Stimulated activated naive CD4-positive, alpha-beta T cell (primary cell): ENCODE data around the gene TEX12.
"Not testable (repeated sequence)": the region's sequence is repeated elsewhere in the genome, so short reads cannot be mapped to it uniquely, and the experiment has no call there.

ENCODE experiments used
- DNase-seq, 6 experiments: peaks; one replicate each; lab custom pipeline; 2025; lab: John Stamatoyannopoulos, UW

The TEX12 gene, protein sequence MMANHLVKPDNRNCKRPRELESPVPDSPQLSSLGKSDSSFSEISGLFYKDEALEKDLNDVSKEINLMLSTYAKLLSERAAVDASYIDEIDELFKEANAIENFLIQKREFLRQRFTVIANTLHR

DNA sequence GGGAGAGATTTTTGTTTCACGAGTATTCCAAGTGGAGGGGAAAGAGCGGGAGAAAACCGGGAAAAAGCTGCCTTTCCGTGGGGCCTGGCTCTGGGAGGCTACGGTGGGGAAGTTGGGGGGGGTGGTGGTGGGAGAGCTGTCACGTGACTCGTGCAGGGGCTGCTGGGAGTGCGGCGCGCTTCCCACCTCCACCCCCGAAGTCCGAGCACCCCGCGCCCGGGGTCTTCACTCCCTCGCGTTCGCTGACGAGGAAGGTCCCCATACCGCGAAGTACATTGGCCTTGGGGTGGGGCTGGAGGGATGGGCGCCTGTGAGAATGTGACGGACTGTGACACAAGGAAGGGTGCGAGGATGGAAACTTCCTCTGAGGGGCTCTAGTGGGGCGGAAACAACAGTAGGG lies at the start of gene TEX12:
Gene TEX12, plus strand, starts transcription at position 228 of the 400 bp plus-strand sequence. CDS start 1,897 bp downstream, outside the sequence.
- no peak for DNase-seq

GRCh38 chr11:112118176-112118575 lies 49.0 kb upstream of the TEX12 start:
- no peak for DNase-seq

DNA sequence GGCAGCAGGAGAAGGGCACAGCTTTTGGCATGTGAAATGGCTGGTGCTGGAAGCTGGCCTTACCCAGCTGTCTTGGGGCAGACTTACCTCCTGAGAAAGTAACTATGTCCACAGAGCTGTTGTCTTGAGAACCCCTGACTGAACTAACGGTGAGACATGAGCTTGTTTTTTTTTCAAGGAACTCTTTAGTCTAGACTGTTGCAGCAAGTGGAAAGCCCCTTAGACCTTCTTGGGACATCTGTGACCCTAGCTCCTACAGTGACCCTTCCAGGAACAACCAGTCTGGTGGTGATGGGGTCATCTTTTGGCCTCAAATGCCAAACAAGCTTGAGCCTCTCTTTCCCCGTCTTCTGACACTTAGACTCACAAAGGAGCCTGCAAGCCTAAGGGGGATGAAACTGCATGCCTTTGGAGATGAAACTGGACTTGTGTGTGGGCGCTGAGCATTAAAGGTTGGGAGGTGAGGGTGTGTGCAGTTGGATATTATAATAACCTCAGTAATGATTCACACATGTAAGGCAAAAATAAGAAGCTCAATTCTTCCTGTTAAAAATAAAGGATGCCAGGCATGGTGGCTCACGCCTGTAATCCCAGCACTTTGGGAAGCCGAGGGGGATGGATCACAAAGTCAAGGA lies 45.1 kb upstream of the TEX12 start:
- no peak for DNase-seq

GRCh38 chr11:112123129-112123528 lies 44.0 kb upstream of the TEX12 start:
- no peak for DNase-seq

DNA sequence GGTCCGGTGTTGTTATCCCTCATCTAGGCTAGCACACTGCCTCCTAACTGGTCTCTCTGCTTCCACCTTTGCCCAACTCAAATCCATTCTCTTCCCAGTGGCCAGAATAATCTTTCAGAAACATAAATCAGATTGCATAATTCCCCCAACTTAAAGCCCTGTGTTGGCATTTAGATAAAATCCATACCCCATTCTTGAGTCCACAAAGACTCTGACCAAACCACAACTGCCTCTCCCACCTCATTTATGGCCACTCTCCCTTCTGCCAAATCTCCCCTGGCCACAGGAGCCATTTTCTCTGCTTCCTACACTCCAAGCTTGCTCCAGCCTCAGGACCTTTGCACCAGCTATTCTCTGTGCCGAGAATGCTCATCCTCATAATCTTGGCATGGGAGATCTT lies 40.1 kb upstream of the TEX12 start:
- no peak for DNase-seq

GRCh38 chr11:112128483-112129121 lies 38.6 kb upstream of the TEX12 start:
- no peak for DNase-seq

DNA sequence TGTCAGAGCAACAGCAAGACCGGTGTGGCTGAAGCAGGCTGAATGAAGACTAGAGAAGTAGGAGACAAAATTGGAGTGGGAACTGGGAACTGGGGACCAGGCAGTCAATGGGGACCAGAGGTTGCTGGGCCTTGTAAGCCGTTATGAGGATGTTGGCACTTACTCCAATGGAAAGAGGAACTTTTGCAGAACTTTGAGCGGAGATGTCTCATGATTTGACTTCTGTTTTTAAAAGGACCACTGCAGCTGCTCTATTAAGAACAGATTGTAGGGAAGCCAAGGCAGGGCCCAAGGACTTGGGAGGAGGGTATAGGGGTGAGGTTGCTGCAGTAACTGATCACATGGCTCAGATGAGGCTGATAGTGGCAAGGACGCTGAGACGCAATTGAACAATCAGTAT lies 37.5 kb upstream of the TEX12 start:
- no peak for DNase-seq

DNA sequence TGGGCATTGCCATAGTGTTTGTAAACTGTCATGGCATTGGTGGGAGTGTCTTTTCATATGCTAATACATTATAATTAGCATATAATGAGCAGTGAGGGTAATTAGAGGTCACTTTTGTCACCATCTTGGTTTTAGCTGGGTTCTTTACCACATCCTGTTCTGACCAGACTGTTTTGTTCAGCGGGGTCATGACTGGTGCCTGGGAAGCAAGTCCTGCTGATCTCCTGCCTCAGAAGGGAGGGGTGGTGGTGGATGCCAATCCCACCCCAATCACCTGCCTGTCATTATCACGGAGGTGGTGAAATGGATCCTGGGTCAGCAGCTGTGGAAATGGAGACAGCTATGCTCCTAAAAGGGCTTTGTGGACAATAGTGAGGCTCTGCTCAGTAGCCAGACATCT lies 34.4 kb upstream of the TEX12 start:
- no peak for DNase-seq

- DNase-seq, result no peak
Observed at GRCh38 chr11:112134473-112134872, 32.7 kb upstream of the TEX12 start.

DNA sequence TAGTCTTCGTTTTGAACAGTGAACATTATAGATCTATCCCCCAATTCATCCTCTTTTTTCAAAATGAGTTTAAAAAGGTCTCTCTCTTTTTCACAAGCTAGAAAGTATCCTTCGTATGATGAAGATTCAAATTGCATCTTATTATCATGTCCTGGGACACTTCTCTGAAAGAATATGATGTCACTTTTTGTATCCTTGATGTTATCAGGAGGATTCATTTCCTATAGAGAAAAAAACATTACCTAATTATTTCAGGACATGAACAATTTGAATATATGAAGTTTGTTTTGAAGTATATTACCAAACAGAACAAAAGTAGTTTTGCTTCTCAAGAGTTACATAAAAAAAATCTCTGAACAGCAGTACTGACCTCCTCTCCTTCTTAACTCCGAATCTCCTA lies 23.6 kb upstream of the TEX12 start:
- no peak for DNase-seq

DNA sequence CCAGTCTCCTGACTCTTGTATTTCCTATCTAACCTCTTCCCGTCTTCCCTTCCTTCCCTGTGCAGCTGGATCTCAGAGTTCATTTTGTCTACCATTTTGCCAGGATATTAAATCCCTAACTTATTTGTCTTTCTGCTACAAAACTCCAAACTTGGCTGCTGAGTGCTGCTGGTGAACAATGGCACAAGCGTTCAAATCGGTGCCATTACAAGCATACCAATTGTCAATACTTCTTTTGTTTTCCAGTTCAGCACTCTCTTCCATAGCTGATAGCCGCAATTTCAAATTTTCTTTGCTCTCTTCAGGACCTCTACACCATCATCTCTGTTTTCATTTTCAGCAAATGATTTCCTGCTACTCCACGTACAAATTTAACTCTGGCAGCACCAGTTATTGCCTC lies 16.7 kb upstream of the TEX12 start:
- DNase-seq, result no peak

- no peak for DNase-seq
Observed at GRCh38 chr11:112156153-112156955, 10.8 kb upstream of the TEX12 start.

DNA sequence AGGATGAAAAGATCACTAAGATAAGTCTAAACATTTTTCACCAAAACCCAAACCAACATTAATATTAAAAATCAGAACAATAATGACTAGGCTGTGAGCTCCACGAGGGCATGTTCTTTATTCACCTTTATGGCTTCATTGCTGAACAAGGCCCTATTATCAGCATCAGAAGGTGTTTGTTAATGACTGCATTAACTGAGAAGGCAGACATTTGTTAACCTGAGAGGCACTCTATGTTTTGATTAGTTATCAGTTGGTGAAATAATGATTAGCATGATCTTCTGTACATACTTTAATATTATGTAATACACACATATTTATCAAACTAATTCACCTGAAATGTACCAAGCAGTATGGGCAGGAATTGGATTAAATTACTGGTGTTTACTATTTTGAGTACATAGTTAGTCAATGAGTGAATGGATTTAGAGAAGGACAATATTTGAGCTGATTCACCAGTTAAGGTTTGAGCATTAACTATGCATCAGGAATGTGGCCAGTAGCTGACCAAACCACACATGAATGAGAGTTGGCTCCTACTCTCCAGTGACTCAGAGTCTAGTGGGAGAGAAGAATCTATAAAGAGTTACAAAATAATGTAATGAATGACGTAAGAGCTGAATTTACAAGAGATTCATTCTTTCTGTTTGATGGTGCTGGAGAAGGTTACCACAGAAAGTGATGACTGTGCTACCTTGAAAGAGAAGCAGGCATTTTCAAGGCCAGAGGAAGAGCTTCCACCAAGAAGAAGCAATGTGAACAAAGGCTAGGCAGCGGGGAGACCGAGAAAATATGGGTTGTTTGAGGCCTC lies 10.0 kb upstream of the TEX12 start:
- no peak for DNase-seq

DNA sequence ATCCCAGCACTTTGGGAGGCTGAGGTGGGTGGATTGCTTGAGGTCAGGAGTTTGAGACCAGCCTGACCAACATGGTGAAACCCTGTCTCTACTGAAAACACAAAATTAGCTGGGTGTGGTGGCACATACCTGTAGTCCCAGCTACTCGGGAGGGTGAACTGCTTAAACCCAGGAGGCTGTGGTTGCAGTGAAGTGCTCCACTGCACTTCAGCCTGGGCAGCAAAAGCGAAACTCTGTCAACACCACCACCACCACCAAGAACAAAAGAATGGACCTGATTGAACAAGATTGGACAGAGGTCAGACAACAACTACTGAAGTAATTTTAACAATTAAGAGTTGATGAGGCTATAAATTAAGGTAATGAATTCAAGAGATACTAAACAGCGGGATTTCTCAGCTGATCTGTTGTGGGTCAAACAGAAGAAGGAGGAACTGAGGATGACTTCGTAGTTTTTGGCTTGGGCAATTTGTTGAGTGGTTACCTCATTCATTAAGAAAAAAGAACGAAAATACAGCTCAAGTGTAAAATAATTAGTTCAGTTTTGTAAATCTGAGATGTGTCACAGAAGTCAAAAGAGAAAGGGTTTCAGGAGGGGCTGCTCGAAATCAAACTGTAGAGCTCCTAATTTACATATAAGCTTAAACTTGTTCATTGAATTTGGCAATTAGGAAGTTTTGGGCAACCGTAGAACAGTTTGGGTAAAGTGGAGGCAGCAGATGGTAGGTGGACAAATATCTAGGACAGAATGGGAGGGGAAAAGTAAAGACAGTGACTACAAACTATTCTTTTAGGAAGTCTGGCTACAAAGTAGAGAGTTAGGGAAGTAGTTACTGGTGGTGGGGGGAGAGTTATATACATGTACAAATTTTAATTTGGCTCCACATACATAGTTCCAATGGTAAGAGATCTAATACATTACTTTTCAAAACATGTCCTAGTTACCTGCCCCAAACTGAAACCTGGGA lies 7.8 kb upstream of the TEX12 start:
- no peak for DNase-seq

DNA sequence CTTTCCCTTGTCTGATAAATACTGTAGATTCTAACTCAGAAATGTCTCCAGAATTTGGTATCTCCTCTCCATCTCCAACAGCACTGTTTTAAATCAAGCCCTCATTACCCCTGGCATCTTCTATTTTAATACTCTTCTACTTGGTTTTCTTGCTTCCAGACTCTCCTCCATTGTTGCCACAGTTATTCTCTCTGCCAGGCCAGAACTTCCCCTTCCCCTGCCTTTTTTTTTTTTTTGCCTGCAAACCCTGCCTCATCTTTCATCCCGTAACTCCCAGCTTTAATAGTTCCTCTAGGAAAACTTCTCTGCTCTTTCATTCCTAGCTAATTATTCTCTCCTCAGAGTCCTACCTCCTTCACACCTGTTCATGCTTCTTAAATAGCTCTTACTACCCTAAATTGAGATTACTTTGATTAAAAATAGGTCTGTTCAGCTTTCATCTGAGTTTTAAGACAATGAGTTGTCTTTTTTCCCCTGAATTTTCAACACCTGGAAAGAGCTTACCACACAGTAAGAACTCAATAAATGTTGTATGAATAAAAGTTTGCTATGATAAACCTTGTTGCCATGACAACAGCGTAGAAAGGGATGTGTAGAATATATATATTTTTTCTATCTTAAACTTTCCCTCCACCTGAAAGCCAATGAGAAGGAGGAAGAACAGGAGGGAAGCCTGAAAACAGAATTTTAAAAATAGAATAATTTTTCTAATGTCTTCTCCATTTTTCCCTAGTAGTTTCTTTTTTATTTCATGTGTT lies 6.9 kb upstream of the TEX12 start:
- no peak for DNase-seq

DNA sequence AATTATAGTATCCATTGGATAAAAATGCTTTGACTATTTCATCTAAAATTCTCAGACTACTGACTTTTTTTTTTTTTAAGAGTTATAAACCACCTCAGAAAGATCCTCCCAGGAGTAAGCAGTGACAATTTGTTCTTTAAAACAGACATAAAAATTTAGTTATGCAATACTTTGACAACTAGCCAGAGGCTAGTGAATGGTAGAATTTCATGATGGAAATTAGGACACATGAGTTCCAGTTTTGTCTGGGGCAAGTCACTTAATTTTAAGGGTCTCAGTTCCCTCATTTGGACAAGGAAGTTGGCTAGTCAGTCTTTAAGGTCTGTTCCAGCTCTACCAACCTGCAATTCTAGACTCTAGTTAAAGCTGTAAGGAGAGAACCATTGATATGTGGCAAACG lies 6.2 kb upstream of the TEX12 start:
- no peak for DNase-seq

DNA sequence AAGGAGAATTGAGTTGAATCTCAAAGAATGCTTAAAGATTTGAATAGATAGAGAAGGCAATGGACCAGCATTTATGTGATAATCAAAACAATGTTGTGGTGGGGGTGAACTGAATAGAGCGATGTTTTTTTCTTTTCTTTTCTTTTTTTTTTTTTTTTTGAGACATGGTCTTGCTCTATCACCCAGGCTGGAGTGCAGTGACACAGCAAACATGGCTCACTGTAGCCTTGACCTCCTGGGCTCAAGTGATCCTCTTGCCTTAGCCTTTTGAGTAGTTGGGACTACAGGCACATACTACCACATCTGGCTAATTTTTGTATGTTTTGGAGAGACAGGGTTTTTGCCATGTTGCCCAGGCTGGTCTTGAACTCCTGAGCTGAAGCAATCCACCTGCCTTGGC lies 5.0 kb upstream of the TEX12 start:
- DNase-seq, result not testable (repeated sequence)

DNA sequence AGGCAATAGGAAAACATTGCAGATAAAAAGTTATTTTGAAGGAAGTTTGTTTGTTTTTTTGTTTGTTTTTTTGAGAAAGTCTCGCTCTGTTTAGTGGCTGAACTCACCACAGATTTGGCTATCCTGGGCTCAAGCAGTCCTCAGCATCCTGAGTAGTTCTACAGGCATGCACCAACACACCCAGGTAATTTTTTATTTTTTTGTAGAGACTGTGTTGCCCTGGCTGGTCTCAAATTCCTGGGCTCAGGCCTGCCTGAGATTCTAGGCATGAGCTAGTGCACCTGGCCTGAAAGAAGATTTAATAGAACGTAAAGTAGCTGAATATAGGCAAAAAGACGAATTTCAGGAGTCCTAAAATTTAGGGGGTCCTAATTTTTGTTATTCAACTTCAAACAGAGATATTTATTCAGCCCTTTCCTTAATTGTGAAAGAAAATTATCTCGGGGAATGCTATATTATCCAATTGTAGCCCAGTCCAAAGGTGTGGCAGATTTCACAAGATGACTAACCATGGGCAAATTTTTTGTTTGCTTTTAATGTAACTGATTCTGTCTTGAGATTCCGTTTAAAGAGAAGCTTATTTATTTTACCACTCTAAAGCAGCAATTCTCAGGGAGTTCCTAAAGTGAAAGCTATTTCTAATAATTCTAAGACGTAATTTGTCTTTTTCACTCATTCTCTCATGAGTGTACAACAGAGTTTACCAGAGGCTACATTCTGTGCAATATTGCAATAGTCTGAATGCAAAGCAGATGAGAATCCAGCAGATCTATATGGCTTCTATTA lies 4.2 kb upstream of the TEX12 start:
- no peak for DNase-seq
